ENCODE measurements around the gene EPS15. TPM values are rescaled to one million over a fixed set of nuclear protein-coding genes. Genes with fewer than 3 reads are reported as not detected.

The EPS15 gene
- total RNA-seq (100 to 1,000 TPM in 3 of 4 donors, 10 to 100 TPM in 1; 72.4 to 131 (median 103) TPM), polyA plus RNA-seq (10 to 100 TPM; 16.4 to 19.2 (median 18.6) TPM)

GRCh38 chr1:51519048-51519864 is at the start of gene EPS15:
Gene EPS15, minus strand, starts transcription at chr1:51519266. Its CDS starts 35 bp downstream, at chr1:51519231.
- Histone ChIP-seq H3K4me1 (peaks cover 3 to 36% (median 25%) of the 10 kb centered on the region in 4 donors), H3K9me3 (no peaks in the 10 kb centered on the region), H3K4me3 (peak within 1 kb of the TSS; percentile 68 to 96 (median 89)), H3K36me3 (no peaks in the 10 kb centered on the region), H3K27ac (peak within 1 kb of the TSS; percentile 85 to 95 (median 92)), H3K27me3 (no peaks in the 10 kb centered on the region)
- TF ChIP-seq POLR2AphosphoS5 (IDR thresholded peaks at IDR 0.05) (peak; percentile 65 to 82 (median 70)), POLR2A (IDR thresholded peaks at IDR 0.05) (peak; percentile 24 to 59), EP300 (IDR thresholded peaks at IDR 0.05) (no peak)
- peak; percentile 93 for DNase-seq
- 1 to 2% methylated on average over 56 of the region's 56 CpGs for WGBS, 2 donors
- intact Hi-C loops (cut with DNase I): loop anchor here (5.0 to 10.0 kb wide), 4 partner anchors 97 to 544 kb away; partner anchors contain the start of genes CDKN2C, OSBPL9 and RNF11

- DNase-seq: no peak
- Histone ChIP-seq H3K9me3 (no peaks in the 10 kb centered on the region), H3K4me3 (no peak overlapping the region), H3K27me3 (no peaks in the 10 kb centered on the region), H3K27ac (no peak overlapping the region), H3K4me1 (peaks cover 0 to 21% (median 6%) of the 10 kb centered on the region in 4 donors), H3K36me3 (no peaks in the 10 kb centered on the region)
- TF ChIP-seq POLR2AphosphoS5 (IDR thresholded peaks at IDR 0.05) (no peak), CTCF (IDR thresholded peaks at IDR 0.05) (no peak), POLR2A (IDR thresholded peaks at IDR 0.05) (no peak), EP300 (IDR thresholded peaks at IDR 0.05) (no peak)
- 93 to 96% methylated on average over 7 of the region's 7 CpGs for WGBS, 2 donors
- intact Hi-C loops (cut with DNase I): no loop called here
Observed at GRCh38 chr1:51568231-51568935, 49.3 kb upstream of the EPS15 start.

GRCh38 chr1:51567653-51568052 is 48.6 kb upstream of the EPS15 start:
- Histone ChIP-seq H3K9me3 (no peaks in the 10 kb centered on the region), H3K4me3 (no peak overlapping the region), H3K36me3 (no peaks in the 10 kb centered on the region), H3K27ac (no peak overlapping the region), H3K4me1 (peaks cover 0 to 28% (median 11%) of the 10 kb centered on the region in 4 donors), H3K27me3 (no peaks in the 10 kb centered on the region)
- no peak for TF ChIP-seq CTCF (IDR thresholded peaks at IDR 0.05)
- intact Hi-C loops (cut with DNase I): no loop called here
- no peak for DNase-seq

- no peak for DNase-seq
- H3K36me3 ChIP-seq: no peaks in the 10 kb centered on the region
- TF ChIP-seq POLR2AphosphoS5 (IDR thresholded peaks at IDR 0.05) (no peak), CTCF (IDR thresholded peaks at IDR 0.05) (no peak), POLR2A (IDR thresholded peaks at IDR 0.05) (no peak), EP300 (IDR thresholded peaks at IDR 0.05) (no peak)
- WGBS, 2 donors: 92 to 95% methylated on average over 3 of the region's 3 CpGs
- H3K9me3 ChIP-seq: no peaks in the 10 kb centered on the region
- intact Hi-C loops (cut with DNase I): no loop called here
- no peaks in the 10 kb centered on the region for H3K27me3 ChIP-seq
- no peak overlapping the region for H3K27ac ChIP-seq
- no peak overlapping the region for H3K4me3 ChIP-seq
- peaks cover 0 to 32% (median 15%) of the 10 kb centered on the region in 4 donors for H3K4me1 ChIP-seq
Observed at GRCh38 chr1:51566260-51566659, 47.2 kb upstream of the EPS15 start.

- no peaks in the 10 kb centered on the region for H3K9me3 ChIP-seq
- no peaks in the 10 kb centered on the region for H3K27me3 ChIP-seq
- 89 to 93% methylated on average over 2 of the region's 2 CpGs for WGBS, 2 donors
- no peak overlapping the region for H3K27ac ChIP-seq
- intact Hi-C loops (cut with DNase I): no loop called here
- H3K4me3 ChIP-seq: no peak overlapping the region
- peaks cover 0 to 32% (median 20%) of the 10 kb centered on the region in 4 donors for H3K4me1 ChIP-seq
- no peak for DNase-seq
- TF ChIP-seq POLR2AphosphoS5 (IDR thresholded peaks at IDR 0.05) (no peak), EP300 (IDR thresholded peaks at IDR 0.05) (no peak), CTCF (IDR thresholded peaks at IDR 0.05) (no peak), POLR2A (IDR thresholded peaks at IDR 0.05) (no peak)
- no peaks in the 10 kb centered on the region for H3K36me3 ChIP-seq
Observed at GRCh38 chr1:51565009-51565408, 45.9 kb upstream of the EPS15 start.
